Right lobe of liver (tissue), 6 donors: ENCODE measurements around the gene CDKN2A. TPM values are rescaled to one million over a fixed set of nuclear protein-coding genes. Genes with fewer than 3 reads are reported as not detected.
"Not testable (repeated sequence)": the region's sequence is repeated elsewhere in the genome, so short reads cannot be mapped to it uniquely, and the experiment has no call there.

Experiments
- ATAC-seq, 4 donors: fragments of 200-7000 bp; cut with Tn5 transposase; one replicate each; pipeline ENCODE4 v1.9.1; 2020; ENCODE audit warnings: mild to moderate bottlenecking in 4 of 4, moderate library complexity in 4 of 4
- DNase-seq, 3 donors: peaks; one replicate each; pipeline ENCODE4 v3.0.0-alpha.2; 2020
- H3K27ac ChIP-seq, 3 donors: fragments of 200-600 bp; one replicate each; pipeline ENCODE4 v1.8.0; 2022
- H3K27me3 ChIP-seq, 2 donors: fragments of 200-600 bp; one replicate each; pipeline ENCODE4 v1.8.0; 2022
- H3K36me3 ChIP-seq, 4 donors: fragments of 200-600 bp; sonication (generic) in 1 of 4; one replicate each; pipeline versions ENCODE4 v1.5.1 to v1.8.0; 2017 to 2022; ENCODE audit warnings: control low read depth in 1 of 4
- H3K4me1 ChIP-seq, 4 donors: fragments of 200-600 bp; sonication (generic) in 1 of 4; one replicate each; pipeline versions ENCODE4 v1.5.1 to v1.8.0; 2017 to 2022; ENCODE audit warnings: control low read depth in 1 of 4
- H3K4me3 ChIP-seq, 3 donors: fragments of 200-600 bp; one replicate each; pipeline ENCODE4 v1.8.0; 2022
- H3K9me3 ChIP-seq, 4 donors: fragments of 200-600 bp; sonication (generic) in 1 of 4; one replicate each; pipeline versions ENCODE4 v1.5.1 to v1.8.0; 2017 to 2022; ENCODE audit warnings: control low read depth in 1 of 4
- POLR2A ChIP-seq: fragments of 450-650 bp; IDR thresholded peaks from one replicate; pipeline ENCODE4 v1.6.1; 2017; ENCODE audit warnings: antibody characterized with exemption, mild to moderate bottlenecking
- WGBS: methylation state at CpG from one replicate; pipeline ENCODE4 v1.1.6; 2018; ENCODE audit warnings: low coverage, low lambda C conversion rate; ENCODE audit not compliant: insufficient coverage; ENCODE audit errors: missing lambda C conversion rate; 5-methylcytosine and 5-hydroxymethylcytosine counted together
- intact Hi-C, 2 donors: fragments of 100-400 bp; cut with DNase I; formaldehyde crosslinking; loops; one replicate each; pipeline versions ENCODE4 v1.11.2 to v1.14.1; 2022
- total RNA-seq, 6 experiments: library from RNA; depleted of rRNA in 2 of 6; stranded (reverse); fragments of >200 nt in 2 of 6; fragmentation: NEBNext Ultra II Directional in 3 of 6; extraction: Animal tissue kit (Norgen Biotek cat#: 25700) in 3 of 6; gene quantifications; one replicate each; pipeline versions ENCODE4 v1.1.0 to v1.2.4, GENCODE V29; 2016 to 2023
- TF ChIP-seq, protein P1 (sequence below), 4 donors: fragments of 200-600 bp in 3 of 4; fragments of 450-650 bp in 1 of 4; IDR thresholded peaks; one replicate each; pipeline versions ENCODE4 v1.5.1 to v1.8.0; 2016 to 2022; ENCODE audit warnings: antibody characterized with exemption in 4 of 4, mild to moderate bottlenecking in 2 of 4
- donor health status: DM: no; HTN: yes; CAD: no.
- donor health status: DM: no; HTN: no; CAD: no.
- donor health status: DM: no; HTN: no; CAD: no.
- donor health status: DM: no; HTN: yes; CAD: no.
- donor health status: DM: no; HTN: yes; CAD: no.

The CDKN2A gene
- total RNA-seq, 6 experiments from 2014 or later = 0.30 to 1.4 (median 1.2) TPM; not detected in 1

DNA sequence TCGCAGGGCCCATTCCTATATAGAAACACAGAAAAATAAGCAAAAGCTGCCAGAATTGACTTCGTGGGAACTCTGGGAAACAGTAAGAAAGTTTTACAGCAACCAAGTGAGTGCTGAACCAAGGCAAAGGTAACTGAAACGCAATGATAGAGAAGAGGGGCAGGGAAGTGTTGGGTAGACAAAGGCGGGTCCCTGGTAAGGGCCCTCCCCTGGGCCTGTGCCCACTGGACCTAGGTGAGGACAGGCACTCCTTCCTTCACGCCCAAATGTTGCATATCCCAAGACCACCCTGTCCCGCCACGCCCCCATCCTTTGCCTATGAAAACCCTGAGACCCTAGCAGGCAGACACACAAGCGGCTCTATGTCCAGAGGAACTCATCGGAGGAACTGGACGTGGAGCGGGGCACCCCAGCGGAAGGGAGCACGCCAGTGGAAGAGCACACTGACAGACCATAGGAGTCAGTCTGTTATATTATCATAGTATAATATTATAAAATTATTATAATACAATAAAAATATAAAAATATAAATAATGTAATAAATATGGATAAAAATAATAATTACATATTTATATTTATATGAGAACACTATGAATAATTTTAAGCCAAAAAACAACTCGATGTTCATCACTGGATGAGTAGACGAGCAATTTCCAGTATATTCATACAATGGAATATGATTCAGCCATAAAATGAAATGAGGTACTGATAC, 27.9 kb downstream of the CDKN2A start:
- H3K27me3 ChIP-seq = peaks cover 0 to 56% of the 10 kb centered on the region in 2 donors
- H3K36me3 ChIP-seq = no peaks in the 10 kb centered on the region
- TF ChIP-seq, protein P1, sequence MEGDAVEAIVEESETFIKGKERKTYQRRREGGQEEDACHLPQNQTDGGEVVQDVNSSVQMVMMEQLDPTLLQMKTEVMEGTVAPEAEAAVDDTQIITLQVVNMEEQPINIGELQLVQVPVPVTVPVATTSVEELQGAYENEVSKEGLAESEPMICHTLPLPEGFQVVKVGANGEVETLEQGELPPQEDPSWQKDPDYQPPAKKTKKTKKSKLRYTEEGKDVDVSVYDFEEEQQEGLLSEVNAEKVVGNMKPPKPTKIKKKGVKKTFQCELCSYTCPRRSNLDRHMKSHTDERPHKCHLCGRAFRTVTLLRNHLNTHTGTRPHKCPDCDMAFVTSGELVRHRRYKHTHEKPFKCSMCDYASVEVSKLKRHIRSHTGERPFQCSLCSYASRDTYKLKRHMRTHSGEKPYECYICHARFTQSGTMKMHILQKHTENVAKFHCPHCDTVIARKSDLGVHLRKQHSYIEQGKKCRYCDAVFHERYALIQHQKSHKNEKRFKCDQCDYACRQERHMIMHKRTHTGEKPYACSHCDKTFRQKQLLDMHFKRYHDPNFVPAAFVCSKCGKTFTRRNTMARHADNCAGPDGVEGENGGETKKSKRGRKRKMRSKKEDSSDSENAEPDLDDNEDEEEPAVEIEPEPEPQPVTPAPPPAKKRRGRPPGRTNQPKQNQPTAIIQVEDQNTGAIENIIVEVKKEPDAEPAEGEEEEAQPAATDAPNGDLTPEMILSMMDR (IDR thresholded peaks at IDR 0.05) = no peak
- no peak for TF ChIP-seq POLR2A
- H3K4me1 ChIP-seq = peaks cover 0 to 11% (median 2%) of the 10 kb centered on the region in 4 donors
- WGBS = 15% methylated on average over 12 of the region's 15 CpGs
- DNase-seq = no peak
- H3K9me3 ChIP-seq = no peaks in the 10 kb centered on the region
- no peak overlapping the region for H3K4me3 ChIP-seq
- no peak for ATAC-seq
- intact Hi-C loops = no loop called here
- H3K27ac ChIP-seq = no peak overlapping the region

DNA sequence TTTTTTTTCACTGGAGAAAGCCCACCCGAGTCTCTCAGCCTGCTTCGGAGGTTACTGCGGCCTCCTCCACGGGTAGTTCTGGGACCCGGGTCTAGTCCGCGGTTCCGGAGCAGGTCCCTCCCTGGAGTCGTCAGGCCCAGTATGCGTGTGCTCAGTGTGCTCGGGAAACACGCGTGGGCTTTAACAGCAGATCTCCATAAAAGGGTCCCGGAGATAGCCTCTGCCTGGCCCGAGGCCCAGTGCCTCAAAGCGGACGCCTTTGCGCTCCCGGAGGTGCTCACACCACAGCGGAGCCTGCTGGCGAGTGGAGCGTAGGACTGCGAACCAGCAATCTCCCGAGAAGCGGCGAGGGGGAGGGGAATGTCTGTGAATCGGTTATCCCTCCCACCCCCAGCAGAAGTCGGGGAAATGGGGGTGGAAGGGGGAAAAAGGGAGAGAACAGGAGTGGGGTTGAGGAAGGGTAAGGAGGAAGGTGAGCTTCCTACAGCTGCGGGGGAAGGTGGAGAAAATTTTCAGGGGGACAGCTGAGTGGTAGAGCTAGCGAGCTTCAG, 28.7 kb downstream of the CDKN2A start:
- peaks cover 0 to 47% of the 10 kb centered on the region in 2 donors for H3K27me3 ChIP-seq
- DNase-seq (peak; percentile 66 to 79 (median 69)), ATAC-seq (peak; percentile 91 to 96 (median 94))
- no peaks in the 10 kb centered on the region for H3K9me3 ChIP-seq
- intact Hi-C loops = no loop called here
- peak overlapping the region; percentile 35 to 39 (median 37) for H3K4me3 ChIP-seq
- 3% methylated on average over 28 of the region's 30 CpGs for WGBS
- peaks cover 0 to 11% (median 2%) of the 10 kb centered on the region in 4 donors for H3K4me1 ChIP-seq
- H3K27ac ChIP-seq = no peak overlapping the region
- no peak for TF ChIP-seq POLR2A
- TF ChIP-seq, protein P1 (IDR thresholded peaks at IDR 0.05) = peak; percentile 39 to 44 (median 42)
- no peaks in the 10 kb centered on the region for H3K36me3 ChIP-seq

- TF ChIP-seq, protein P1 (IDR thresholded peaks at IDR 0.05) = no peak
- no peak for TF ChIP-seq POLR2A
- intact Hi-C loops = no loop called here
- Histone ChIP-seq H3K4me3 (peak overlapping the region; percentile 35 to 39 (median 37)), H3K27me3 (peaks cover 0 to 43% of the 10 kb centered on the region in 2 donors), H3K36me3 (no peaks in the 10 kb centered on the region), H3K4me1 (peaks cover 0 to 11% (median 2%) of the 10 kb centered on the region in 4 donors), H3K27ac (no peak overlapping the region), H3K9me3 (no peaks in the 10 kb centered on the region)
- peak; percentile 77 to 85 (median 80) for ATAC-seq
- 2% methylated on average over 13 of the region's 29 CpGs for WGBS
- peak; percentile 60 to 69 (median 66) for DNase-seq
These were observed 29.2 kb downstream of the CDKN2A start for GRCh38 chr9:21964925-21965385.

DNA sequence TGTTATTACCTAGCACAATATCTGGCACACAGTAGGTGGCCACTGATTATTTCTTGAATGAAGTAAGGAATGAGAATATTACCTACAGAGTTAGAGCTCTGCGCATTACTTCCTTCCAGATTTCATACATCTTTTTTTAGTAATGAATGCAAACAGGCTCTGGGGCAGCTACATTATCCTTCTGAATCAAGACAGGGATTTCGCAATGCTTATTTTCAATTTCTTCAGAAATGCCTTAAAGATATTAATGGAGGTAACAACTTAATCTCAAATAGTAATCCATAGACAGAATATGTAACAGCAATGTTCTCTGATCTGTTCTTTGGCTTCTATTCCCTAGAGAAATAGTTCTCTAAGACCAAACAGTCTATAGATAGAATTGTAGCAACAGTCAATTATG, 32.6 kb downstream of the CDKN2A start:
- WGBS = 92% methylated on average over 2 of the region's 2 CpGs
- intact Hi-C loops = no loop called here
- peaks cover 0 to 13% of the 10 kb centered on the region in 2 donors for H3K27me3 ChIP-seq

DNA sequence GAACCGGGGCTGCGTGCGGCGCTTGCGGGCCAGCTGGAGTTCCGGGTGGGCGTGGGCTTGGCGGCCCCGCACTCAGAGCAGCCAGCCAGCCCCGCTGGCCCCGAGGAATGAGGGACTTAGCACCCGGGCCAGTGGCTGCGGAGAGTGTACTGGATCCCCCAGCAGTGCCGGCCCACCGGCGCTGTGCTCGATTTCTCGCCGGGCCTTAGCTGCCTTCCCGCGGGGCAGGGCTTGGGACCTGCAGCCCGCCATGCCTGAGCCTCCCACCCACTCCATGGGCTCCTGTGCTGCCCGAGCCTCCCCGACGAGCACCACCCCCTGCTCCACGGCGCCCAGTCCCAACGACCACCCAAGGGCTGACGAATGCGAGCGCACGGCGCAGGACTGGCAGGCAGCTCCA, 34.9 kb downstream of the CDKN2A start:
- H3K4me1 ChIP-seq, H3K4me3 ChIP-seq, H3K27ac ChIP-seq, intact Hi-C loops, ATAC-seq, H3K9me3 ChIP-seq, DNase-seq, H3K36me3 ChIP-seq, H3K27me3 ChIP-seq: not testable (repeated sequence)
- WGBS = no CpG with 5 or more reads among the region's 33 CpGs

More for the DNA sequence above, 32.6 kb downstream of the CDKN2A start:
- Histone ChIP-seq H3K27ac (no peak overlapping the region), H3K4me3 (no peak overlapping the region), H3K36me3 (no peaks in the 10 kb centered on the region), H3K9me3 (no peaks in the 10 kb centered on the region), H3K4me1 (peaks cover 0 to 11% (median 2%) of the 10 kb centered on the region in 4 donors)
- ATAC-seq (no peak), DNase-seq (no peak)
- TF ChIP-seq POLR2A = no peak
- TF ChIP-seq, protein P1 (IDR thresholded peaks at IDR 0.05) = no peak
